ENCODE measurements around the gene USP2.

The USP2 gene

DNA sequence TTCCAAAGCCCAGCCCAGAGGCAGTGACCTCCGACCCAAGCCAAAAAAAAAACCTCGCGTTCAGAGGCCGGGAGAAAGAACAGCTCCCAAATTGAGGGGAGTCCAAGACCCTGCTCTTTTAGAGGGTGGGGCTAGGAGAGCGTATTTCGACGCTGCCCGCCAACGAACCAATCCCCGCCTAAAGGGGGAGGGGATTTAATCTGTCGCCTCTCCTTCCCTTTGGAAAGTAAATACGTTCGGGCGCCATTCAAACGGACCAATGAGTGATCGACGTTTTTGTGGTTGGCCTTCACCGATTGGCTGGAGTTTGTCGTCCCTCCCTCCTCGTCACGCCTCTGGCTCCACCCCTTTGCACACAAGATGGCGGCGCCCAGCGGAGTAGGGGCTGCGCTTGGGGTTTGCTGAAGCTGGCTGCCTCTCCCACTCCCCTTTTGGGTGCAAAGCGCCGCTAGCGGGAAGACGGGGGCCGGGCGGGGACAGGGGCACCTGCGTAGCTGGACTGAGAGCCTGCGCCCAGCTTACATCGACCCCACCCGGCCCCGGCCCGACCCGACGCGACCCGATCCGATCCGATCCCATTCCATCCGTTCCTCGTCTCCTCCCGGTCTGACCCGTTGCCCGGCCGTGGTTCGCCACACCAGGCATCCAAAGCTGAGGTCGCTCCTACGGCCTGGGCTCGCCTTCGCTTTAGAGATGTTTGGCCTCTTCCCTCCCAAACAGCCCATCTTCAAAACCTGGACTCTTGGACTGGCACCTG is 47.1 kb downstream of the USP2 start, which contains the start of gene RNF26:
Gene RNF26 (plus strand): TSS at position 354 of the 757 bp plus-strand sequence. CDS start 596 bp downstream, outside the sequence.
- DNase-seq: peak; percentile 97
- TF ChIP-seq, protein P1, sequence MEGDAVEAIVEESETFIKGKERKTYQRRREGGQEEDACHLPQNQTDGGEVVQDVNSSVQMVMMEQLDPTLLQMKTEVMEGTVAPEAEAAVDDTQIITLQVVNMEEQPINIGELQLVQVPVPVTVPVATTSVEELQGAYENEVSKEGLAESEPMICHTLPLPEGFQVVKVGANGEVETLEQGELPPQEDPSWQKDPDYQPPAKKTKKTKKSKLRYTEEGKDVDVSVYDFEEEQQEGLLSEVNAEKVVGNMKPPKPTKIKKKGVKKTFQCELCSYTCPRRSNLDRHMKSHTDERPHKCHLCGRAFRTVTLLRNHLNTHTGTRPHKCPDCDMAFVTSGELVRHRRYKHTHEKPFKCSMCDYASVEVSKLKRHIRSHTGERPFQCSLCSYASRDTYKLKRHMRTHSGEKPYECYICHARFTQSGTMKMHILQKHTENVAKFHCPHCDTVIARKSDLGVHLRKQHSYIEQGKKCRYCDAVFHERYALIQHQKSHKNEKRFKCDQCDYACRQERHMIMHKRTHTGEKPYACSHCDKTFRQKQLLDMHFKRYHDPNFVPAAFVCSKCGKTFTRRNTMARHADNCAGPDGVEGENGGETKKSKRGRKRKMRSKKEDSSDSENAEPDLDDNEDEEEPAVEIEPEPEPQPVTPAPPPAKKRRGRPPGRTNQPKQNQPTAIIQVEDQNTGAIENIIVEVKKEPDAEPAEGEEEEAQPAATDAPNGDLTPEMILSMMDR (IDR thresholded peaks at IDR 0.05): peak in 1 of 2 experiments; percentile 6
- Histone ChIP-seq H3K9me3 (no peaks in the 10 kb centered on the region), H3K27ac (peak within 1 kb of the TSS; percentile 89 to 92), H3K4me3 (peak within 1 kb of the TSS; percentile 97 to 98), H3K36me3 (peaks cover 0 to 13% (median 0%) of the 10 kb centered on the region in 3 donors), H3K4me1 (peaks cover 0 to 51% (median 33%) of the 10 kb centered on the region in 4 donors), H3K27me3 (no peaks in the 10 kb centered on the region)
- intact Hi-C loops (cut with DNase I; ENCODE audit: low total_unique reads): no loop called here

DNA sequence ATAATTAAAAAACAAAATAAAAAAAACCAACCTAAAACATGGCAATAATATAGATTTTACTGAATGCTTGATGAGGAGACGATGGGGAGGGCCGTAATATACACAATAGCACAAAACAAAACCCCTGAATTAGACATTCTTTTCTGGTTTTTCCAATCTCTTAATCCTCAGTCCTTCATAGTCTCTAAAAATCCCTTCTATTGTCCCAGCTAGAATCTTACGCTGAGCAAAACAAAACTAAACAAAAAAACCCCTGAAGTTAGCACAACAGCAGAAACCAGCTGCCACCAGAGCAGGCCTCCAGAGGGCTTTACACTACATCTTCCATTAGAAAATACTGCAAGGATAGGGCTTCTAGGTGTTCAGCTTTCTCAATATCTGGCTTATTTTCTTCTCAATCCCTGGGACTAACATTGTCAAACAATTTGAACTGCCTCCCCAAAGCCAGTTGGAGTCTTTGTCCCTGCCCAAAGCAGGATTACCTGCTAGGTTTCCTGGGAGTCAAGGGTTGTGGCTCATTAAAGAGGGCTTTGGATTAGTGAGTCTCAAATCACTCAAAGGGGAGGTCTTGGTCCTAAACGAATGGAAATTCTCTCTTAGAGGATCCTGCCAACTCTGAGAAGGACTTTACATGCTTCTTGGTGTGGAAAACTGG is 49.3 kb downstream of the USP2 start:
- Histone ChIP-seq H3K27ac (no peak overlapping the region), H3K4me3 (no peak overlapping the region), H3K27me3 (no peaks in the 10 kb centered on the region), H3K4me1 (peaks cover 0 to 32% (median 16%) of the 10 kb centered on the region in 4 donors), H3K9me3 (no peaks in the 10 kb centered on the region), H3K36me3 (peaks cover 0 to 13% (median 0%) of the 10 kb centered on the region in 3 donors)
- no peak for DNase-seq
- intact Hi-C loops (cut with DNase I; ENCODE audit: low total_unique reads): no loop called here
- TF ChIP-seq, protein P1 (IDR thresholded peaks at IDR 0.05): no peak

DNA sequence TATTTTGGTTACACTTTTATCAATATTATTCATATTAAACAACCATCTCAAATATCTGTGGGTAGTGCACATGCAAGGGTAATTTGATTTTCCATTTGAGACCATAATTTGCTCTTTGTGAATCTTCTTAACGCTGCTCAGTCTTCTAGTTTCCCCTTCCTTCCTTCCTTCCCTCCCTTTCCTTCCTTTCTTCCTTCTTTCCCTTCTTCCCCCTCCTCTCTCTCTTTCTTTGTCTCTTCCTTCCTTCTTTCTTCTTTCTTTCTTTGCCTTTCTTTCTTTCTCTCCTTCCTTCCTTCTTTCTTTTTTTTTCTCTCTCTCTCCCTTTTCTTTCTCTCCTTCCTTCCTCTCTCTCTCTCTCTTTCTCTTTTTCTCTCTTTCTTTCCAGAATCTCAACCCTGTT is 51.3 kb downstream of the USP2 start:
- Histone ChIP-seq H3K27me3 (no peaks in the 10 kb centered on the region), H3K36me3 (no peaks in the 10 kb centered on the region), H3K27ac (no peak overlapping the region), H3K4me1 (peaks cover 0 to 13% (median 8%) of the 10 kb centered on the region in 4 donors), H3K9me3 (no peaks in the 10 kb centered on the region), H3K4me3 (no peak overlapping the region)
- intact Hi-C loops (cut with DNase I; ENCODE audit: low total_unique reads): no loop called here
- TF ChIP-seq, protein P1 (IDR thresholded peaks at IDR 0.05): no peak
- no peak for DNase-seq

DNA sequence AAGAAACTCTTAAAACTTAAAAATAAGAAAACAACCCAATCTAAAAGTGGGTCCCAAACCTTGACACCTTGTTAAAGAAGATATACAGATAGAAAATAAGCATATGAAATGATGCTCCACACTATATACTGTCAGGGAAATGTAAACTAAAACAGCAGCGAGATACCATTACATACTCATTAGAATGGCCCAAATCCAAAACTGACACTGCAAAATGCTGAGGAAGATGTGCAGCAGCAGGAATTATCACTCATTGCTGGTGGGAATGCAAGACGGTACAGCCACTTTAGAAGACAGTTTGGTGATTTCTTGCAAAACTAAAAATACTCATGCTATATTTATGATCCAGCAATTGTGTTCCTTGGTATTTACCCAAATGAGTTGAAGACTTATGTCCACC is 52.2 kb downstream of the USP2 start:
- H3K27ac ChIP-seq: no peak overlapping the region
- intact Hi-C loops (cut with DNase I; ENCODE audit: low total_unique reads): loop anchor here (5.0 to 10.0 kb wide), 2 partner anchors 122 to 225 kb away; partner anchors contain the start of genes C2CD2L, CBL and DPAGT1
- no peaks in the 10 kb centered on the region for H3K36me3 ChIP-seq
- peaks cover 0 to 5% (median 2%) of the 10 kb centered on the region in 4 donors for H3K4me1 ChIP-seq
- no peak for DNase-seq
- H3K27me3 ChIP-seq: no peaks in the 10 kb centered on the region
- H3K9me3 ChIP-seq: no peaks in the 10 kb centered on the region
- TF ChIP-seq, protein P1 (IDR thresholded peaks at IDR 0.05): no peak
- no peak overlapping the region for H3K4me3 ChIP-seq

DNA sequence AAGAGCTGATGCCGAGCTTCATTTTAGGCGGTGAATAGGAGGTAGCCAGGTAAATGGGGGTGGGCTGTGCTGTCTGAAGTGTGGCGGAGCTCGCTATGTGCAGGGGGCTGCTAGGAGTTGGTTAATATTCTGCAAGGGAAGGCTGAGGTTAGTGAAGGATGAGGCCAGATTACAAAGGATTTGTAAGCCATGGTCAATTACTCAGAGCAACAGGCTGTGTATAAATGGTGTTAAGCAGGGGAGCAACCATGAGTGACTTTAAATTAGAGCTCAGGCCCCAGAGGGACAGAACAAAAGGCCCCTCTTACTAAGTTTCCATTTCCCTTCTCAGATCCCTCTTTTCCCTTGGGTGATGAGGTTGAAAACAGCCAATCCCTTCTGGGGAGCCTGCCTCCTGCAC is 57.3 kb downstream of the USP2 start:
- Histone ChIP-seq H3K4me3 (no peak overlapping the region), H3K27me3 (no peaks in the 10 kb centered on the region), H3K36me3 (no peaks in the 10 kb centered on the region), H3K4me1 (peaks cover 0 to 42% (median 33%) of the 10 kb centered on the region in 4 donors), H3K9me3 (no peaks in the 10 kb centered on the region), H3K27ac (no peak overlapping the region)
- TF ChIP-seq, protein P1 (IDR thresholded peaks at IDR 0.05): no peak
- peak in 1 of 2 donors; percentile 48 for DNase-seq
- intact Hi-C loops (cut with DNase I; ENCODE audit: low total_unique reads): loop anchor here (10.0 kb wide), 1 partner anchor 219 kb away; the partner anchor contains the start of genes C2CD2L and DPAGT1
